Astrocyte (in vitro differentiated cells and primary cell): ENCODE results near the gene PPM1B.

Experiments used
- EZH2 ChIP-seq: IDR thresholded peaks from 2 replicates; pipeline ENCODE4 v1.6.1; 2012; ENCODE audit warnings: mild to moderate bottlenecking, low read length, inconsistent platforms; ENCODE audit not compliant: insufficient read depth
- TF ChIP-seq, protein P1 (sequence below): IDR thresholded peaks from 2 replicates; pipeline ENCODE4 v1.5.1; 2011; ENCODE audit warnings: low read depth, mild to moderate bottlenecking, inconsistent platforms, low read length, moderate library complexity; ENCODE audit not compliant: insufficient read depth

DNA sequence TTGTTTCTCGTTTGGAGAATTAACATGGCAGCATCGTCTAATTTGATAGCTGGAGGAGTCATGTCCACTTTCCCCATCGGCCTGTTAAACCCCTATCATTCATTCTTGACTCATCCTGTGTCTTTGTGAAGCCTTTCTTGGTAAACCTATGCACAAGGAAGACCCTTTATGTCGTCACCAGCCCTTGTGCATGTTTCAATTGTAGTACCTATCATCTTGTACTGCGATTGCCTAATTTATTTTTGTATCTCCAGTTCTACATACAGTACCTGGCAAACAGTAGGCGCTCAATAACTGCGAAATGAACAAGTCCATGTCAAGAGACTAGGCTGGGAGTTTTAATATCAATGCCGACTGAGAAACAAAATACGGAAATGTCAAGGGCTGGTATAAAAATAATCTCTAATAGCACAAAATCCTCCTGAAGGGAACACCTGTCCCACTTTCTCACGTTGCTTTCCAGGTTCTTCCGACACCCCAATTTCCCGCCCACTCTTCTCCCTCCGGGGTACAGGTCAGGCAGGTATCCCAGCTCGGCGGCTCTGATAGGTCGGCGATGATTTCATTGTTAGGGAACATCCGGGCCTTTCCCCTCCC lies 1.3 kb upstream of the PPM1B start:
- TF ChIP-seq, protein P1, sequence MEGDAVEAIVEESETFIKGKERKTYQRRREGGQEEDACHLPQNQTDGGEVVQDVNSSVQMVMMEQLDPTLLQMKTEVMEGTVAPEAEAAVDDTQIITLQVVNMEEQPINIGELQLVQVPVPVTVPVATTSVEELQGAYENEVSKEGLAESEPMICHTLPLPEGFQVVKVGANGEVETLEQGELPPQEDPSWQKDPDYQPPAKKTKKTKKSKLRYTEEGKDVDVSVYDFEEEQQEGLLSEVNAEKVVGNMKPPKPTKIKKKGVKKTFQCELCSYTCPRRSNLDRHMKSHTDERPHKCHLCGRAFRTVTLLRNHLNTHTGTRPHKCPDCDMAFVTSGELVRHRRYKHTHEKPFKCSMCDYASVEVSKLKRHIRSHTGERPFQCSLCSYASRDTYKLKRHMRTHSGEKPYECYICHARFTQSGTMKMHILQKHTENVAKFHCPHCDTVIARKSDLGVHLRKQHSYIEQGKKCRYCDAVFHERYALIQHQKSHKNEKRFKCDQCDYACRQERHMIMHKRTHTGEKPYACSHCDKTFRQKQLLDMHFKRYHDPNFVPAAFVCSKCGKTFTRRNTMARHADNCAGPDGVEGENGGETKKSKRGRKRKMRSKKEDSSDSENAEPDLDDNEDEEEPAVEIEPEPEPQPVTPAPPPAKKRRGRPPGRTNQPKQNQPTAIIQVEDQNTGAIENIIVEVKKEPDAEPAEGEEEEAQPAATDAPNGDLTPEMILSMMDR: no peak
- no peak for TF ChIP-seq EZH2
